PC-9 (cell line): ENCODE results near the gene SPHKAP. TPM values are rescaled to one million over a fixed set of nuclear protein-coding genes. Genes with fewer than 3 reads are reported as not detected.

Source experiments
- BruUV-seq: library from RNA; stranded (reverse); fragments of 400-500 nt; replicated peaks from 2 replicates; lab custom pipeline; 2021; lab: Mats Ljungman, UMichigan
- CTCF ChIA-PET: fragments of 300-600 bp; sonication (Branson Sonifier 250); formaldehyde crosslinking; loops from one replicate; lab custom pipeline; 2022; ENCODE audit warnings: antibody characterized with exemption; lab: Charles Lee
- POLR2A ChIA-PET: fragments of 300-600 bp; sonication (Branson Sonifier 250); formaldehyde crosslinking; loops from one replicate; lab custom pipeline; 2022; ENCODE audit warnings: antibody characterized with exemption; ENCODE audit not compliant: unreplicated experiment; lab: Charles Lee
- DNase-seq, 2 experiments: peaks; one replicate each; pipeline versions ENCODE4 v3.0.0 to v3.0.0-alpha.2; 2015 to 2022; ENCODE audit warnings: mixed read lengths in 1 of 2
- H2AFZ ChIP-seq: fragments of 200-600 bp; sonication (generic); 2 replicates; pipeline ENCODE4 v1.8.1; 2017; ENCODE audit warnings: antibody characterized with exemption
- H3F3A ChIP-seq: fragments of 200-600 bp; sonication (generic); 2 replicates; pipeline ENCODE4 v1.8.1; 2017; ENCODE audit warnings: antibody characterized with exemption, mild to moderate bottlenecking, low read depth; ENCODE audit not compliant: insufficient read depth
- H3K27ac ChIP-seq: fragments of 200-600 bp; sonication (generic); 2 replicates; pipeline ENCODE4 v1.6.1; 2016; ENCODE audit warnings: mixed run types
- H3K27me3 ChIP-seq: fragments of 200-600 bp; sonication (generic); 2 replicates; pipeline ENCODE4 v1.6.1; 2016; ENCODE audit warnings: low read depth, mixed run types; ENCODE audit not compliant: insufficient read depth
- H3K36me3 ChIP-seq: fragments of 200-600 bp; sonication (generic); 2 replicates; pipeline ENCODE4 v1.6.1; 2016; ENCODE audit warnings: low read depth, mixed run types
- H3K4me1 ChIP-seq: fragments of 200-600 bp; sonication (generic); replicated peaks from 2 replicates; pipeline ENCODE4 v1.6.1; 2016; ENCODE audit warnings: mixed run types; ENCODE audit not compliant: insufficient read depth
- H3K4me2 ChIP-seq: fragments of 200-600 bp; sonication (generic); 2 replicates; pipeline ENCODE4 v1.6.1; 2017; ENCODE audit warnings: mixed run types
- H3K4me3 ChIP-seq: fragments of 200-600 bp; sonication (generic); 2 replicates; pipeline ENCODE4 v1.6.1; 2016; ENCODE audit warnings: mixed run types
- H3K79me2 ChIP-seq: fragments of 200-600 bp; sonication (generic); 2 replicates; pipeline ENCODE4 v1.6.1; 2017; ENCODE audit warnings: low read depth, mixed run types
- H3K9me2 ChIP-seq: fragments of 200-600 bp; sonication (generic); 2 replicates; pipeline ENCODE4 v1.8.1; 2017; ENCODE audit warnings: mild to moderate bottlenecking; ENCODE audit not compliant: insufficient read depth
- H3K9me3 ChIP-seq: fragments of 200-600 bp; sonication (generic); 2 replicates; pipeline ENCODE4 v1.8.1; 2016; ENCODE audit warnings: low read depth; ENCODE audit not compliant: insufficient read depth
- H4K20me1 ChIP-seq: fragments of 200-600 bp; sonication (generic); 2 replicates; pipeline ENCODE4 v1.8.1; 2017; ENCODE audit not compliant: insufficient read depth
- EZH2 ChIP-seq: fragments of 200-600 bp; sonication (generic); IDR thresholded peaks from 2 replicates; pipeline ENCODE4 v1.8.0; 2017; ENCODE audit warnings: antibody characterized with exemption, low read depth
- intact Hi-C: fragments of 100-400 bp; cut with micrococcal nuclease; formaldehyde crosslinking; loops from one replicate; pipeline ENCODE4 v1.10.0; 2022; ENCODE audit not compliant: unreplicated experiment
- total RNA-seq: library from RNA; stranded (reverse); gene quantifications from 2 replicates; pipeline ENCODE4 v1.2.3, GENCODE V29; 2021
- TF ChIP-seq, protein P1 (sequence below): fragments of 200-600 bp; sonication (generic); conservative IDR thresholded peaks from 2 replicates; pipeline ENCODE4 v1.6.1; 2017; ENCODE audit warnings: mixed run types, antibody characterized with exemption, mild to moderate bottlenecking, moderate library complexity

The SPHKAP gene
- total RNA-seq, 1 experiment from 2014 or later, result not detected

DNA sequence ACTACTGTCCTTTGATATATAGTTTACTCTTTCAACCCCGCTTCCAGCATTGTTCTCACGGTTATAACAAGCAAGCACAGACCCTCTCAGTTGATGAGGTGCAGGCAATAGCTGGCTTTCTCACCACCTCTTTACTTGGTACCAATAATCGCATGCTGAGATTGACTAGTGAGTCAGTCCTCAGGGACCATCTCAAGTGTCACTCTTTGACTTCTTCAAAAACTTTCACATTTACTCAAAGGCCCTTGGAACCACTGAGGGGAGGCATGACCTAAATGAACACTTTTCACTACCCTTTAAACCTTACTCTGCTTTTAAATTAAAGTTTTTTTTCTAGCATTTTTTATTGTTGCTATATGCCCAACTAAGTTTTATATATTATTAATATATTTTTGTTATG lies 208.2 kb downstream of the SPHKAP start:
- intact Hi-C loops, result no loop called here
- Histone ChIP-seq H3K79me2 (no peaks in the 10 kb centered on the region), H3K4me1 (no peaks in the 10 kb centered on the region), H3K4me2 (no peak overlapping the region), H3F3A (no peaks in the 10 kb centered on the region), H3K27me3 (no peaks in the 10 kb centered on the region), H3K27ac (no peak overlapping the region), H3K36me3 (no peaks in the 10 kb centered on the region), H4K20me1 (no peaks in the 10 kb centered on the region), H3K9me2 (no peaks in the 10 kb centered on the region), H3K4me3 (no peak overlapping the region), H2AFZ (no peak overlapping the region), H3K9me3 (no peaks in the 10 kb centered on the region)
- CTCF ChIA-PET, result no interaction called here
- no TSS peak for BruUV-seq
- no peak for DNase-seq
- TF ChIP-seq EZH2, result no peak
- TF ChIP-seq, protein P1, sequence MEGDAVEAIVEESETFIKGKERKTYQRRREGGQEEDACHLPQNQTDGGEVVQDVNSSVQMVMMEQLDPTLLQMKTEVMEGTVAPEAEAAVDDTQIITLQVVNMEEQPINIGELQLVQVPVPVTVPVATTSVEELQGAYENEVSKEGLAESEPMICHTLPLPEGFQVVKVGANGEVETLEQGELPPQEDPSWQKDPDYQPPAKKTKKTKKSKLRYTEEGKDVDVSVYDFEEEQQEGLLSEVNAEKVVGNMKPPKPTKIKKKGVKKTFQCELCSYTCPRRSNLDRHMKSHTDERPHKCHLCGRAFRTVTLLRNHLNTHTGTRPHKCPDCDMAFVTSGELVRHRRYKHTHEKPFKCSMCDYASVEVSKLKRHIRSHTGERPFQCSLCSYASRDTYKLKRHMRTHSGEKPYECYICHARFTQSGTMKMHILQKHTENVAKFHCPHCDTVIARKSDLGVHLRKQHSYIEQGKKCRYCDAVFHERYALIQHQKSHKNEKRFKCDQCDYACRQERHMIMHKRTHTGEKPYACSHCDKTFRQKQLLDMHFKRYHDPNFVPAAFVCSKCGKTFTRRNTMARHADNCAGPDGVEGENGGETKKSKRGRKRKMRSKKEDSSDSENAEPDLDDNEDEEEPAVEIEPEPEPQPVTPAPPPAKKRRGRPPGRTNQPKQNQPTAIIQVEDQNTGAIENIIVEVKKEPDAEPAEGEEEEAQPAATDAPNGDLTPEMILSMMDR, result no peak
- POLR2A ChIA-PET, result no interaction called here

DNA sequence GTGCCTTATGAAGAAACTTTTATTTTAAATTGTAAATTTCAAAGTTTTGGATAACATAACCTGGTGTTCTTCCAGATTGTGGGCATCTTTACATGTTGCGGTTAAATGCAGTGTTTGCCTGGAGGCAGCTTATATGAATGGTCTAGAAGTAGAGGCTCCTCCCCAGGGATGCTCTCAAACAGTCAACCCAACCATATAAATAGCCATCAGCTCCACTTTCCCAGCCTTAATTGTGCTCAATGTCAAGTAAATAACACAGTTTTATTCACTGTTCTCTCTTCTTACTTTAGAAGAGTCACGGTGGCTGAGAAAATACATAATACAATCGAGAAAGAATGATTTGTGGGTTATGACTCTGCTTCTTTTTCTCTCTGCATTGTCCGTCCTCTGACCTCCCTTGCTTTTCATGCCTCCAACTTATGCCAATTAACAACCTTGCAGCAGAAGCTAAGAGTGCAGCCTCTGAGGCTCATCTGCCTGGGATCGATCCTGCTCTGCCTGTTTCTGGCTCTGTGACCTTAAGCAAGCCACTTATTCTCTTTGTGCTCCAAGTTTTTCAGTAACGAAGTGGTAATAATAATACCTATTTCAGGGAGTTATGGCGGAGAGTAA lies 209.8 kb downstream of the SPHKAP start:
- Histone ChIP-seq H3K4me1 (no peaks in the 10 kb centered on the region), H3K9me3 (no peaks in the 10 kb centered on the region), H3K27ac (no peak overlapping the region), H3F3A (no peaks in the 10 kb centered on the region), H3K36me3 (no peaks in the 10 kb centered on the region), H3K9me2 (no peaks in the 10 kb centered on the region), H3K27me3 (no peaks in the 10 kb centered on the region), H4K20me1 (no peaks in the 10 kb centered on the region), H3K79me2 (no peaks in the 10 kb centered on the region), H3K4me3 (no peak overlapping the region), H3K4me2 (no peak overlapping the region), H2AFZ (no peak overlapping the region)
- no TSS peak for BruUV-seq
- no peak for DNase-seq
- intact Hi-C loops, result no loop called here
- ChIA-PET POLR2A (no interaction called here), CTCF (no interaction called here)
- TF ChIP-seq EZH2, result no peak
- TF ChIP-seq, protein P1, result no peak

DNA sequence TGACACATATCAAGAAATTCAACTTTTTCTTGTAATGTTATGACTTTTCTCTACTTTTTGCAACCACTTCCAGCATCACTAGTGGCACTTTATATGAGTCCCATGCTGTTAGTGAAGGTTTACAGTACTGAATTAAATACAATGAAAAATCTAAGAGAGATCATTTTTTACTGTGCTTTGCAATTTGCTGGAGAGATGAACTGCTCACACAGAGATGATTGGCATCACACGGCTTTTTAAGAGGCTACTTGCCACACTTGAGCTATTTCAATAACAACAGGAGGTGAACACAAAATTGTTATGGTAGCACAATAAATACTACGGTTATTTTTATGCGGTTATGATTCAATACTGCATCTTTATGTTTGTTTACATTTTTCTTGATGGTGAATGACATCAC lies 221.2 kb downstream of the SPHKAP start:
- Histone ChIP-seq H3K4me2 (no peak overlapping the region), H2AFZ (no peak overlapping the region), H3K79me2 (no peaks in the 10 kb centered on the region), H4K20me1 (no peaks in the 10 kb centered on the region), H3K4me3 (no peak overlapping the region), H3K9me2 (no peaks in the 10 kb centered on the region), H3F3A (no peaks in the 10 kb centered on the region), H3K36me3 (no peaks in the 10 kb centered on the region), H3K27me3 (no peaks in the 10 kb centered on the region), H3K4me1 (no peaks in the 10 kb centered on the region), H3K9me3 (no peaks in the 10 kb centered on the region), H3K27ac (no peak overlapping the region)
- TF ChIP-seq, protein P1, result no peak
- TF ChIP-seq EZH2, result no peak
- POLR2A ChIA-PET, result no interaction called here
- intact Hi-C loops, result no loop called here
- CTCF ChIA-PET, result no interaction called here
- DNase-seq, result no peak
- no TSS peak for BruUV-seq
